ENCODE data around the gene KRTAP5-9. TPM values are rescaled to one million over a fixed set of nuclear protein-coding genes. Genes with fewer than 3 reads are reported as not detected.
"Not testable (repeated sequence)": the region's sequence is repeated elsewhere in the genome, so short reads cannot be mapped to it uniquely, and the experiment has no call there.

Gene KRTAP5-9
- total RNA-seq, 1 donor = not detected

GRCh38 chr11:71539017-71539416 lies 9.2 kb upstream of the KRTAP5-9 start:
- Histone ChIP-seq H3K79me2 (ENCODE audit: insufficient read depth, low read length) (no peaks in the 10 kb centered on the region), H3K4me2 (ENCODE audit: insufficient read depth, low read length) (no peak overlapping the region), H4K20me1 (ENCODE audit: insufficient read depth, low read length) (no peaks in the 10 kb centered on the region), H3K36me3 (ENCODE audit: insufficient read depth, low read length) (no peaks in the 10 kb centered on the region), H3K4me1 (ENCODE audit: insufficient read depth, low read length) (no peaks in the 10 kb centered on the region), H3K4me3 (ENCODE audit: insufficient read depth, low read length) (no peak overlapping the region), H3K9me3 (ENCODE audit: low read depth, low read length) (no peaks in the 10 kb centered on the region), H3K27ac (ENCODE audit: low read depth, low read length) (no peak overlapping the region), H2AFZ (ENCODE audit: low read length) (no peak overlapping the region), H3K27me3 (ENCODE audit: insufficient read depth, low read length) (no peaks in the 10 kb centered on the region)
- no peak for DNase-seq (ENCODE audit: insufficient read length, low spot score, missing footprints)
- TF ChIP-seq CTCF (IDR thresholded peaks at IDR 0.05; ENCODE audit: extremely low read depth, low read depth, low read length) = no peak

DNA sequence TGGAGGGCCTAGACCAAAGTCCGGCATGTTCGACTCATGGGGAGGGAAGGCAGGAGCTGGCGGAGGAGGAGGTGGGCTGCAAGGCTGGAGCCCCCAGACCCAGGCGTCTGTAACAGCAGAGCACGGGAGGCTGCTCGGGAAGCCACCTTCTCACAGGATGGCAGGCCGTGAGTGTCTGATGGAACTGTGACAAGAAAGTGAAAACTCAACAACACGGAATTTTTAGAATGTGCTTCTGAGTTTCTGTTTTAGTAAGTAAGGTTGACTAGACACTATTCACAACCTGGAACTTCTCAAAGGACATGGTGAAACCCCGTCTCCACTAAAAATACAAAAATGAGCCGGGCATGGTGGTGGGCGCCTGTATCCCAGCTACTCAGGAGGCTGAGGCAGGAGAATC lies 8.2 kb upstream of the KRTAP5-9 start:
- not testable (repeated sequence) for H3K27me3 ChIP-seq (ENCODE audit: insufficient read depth, low read length); DNase-seq (ENCODE audit: insufficient read length, low spot score, missing footprints); H3K36me3 ChIP-seq (ENCODE audit: insufficient read depth, low read length); H2AFZ ChIP-seq (ENCODE audit: low read length); H3K4me3 ChIP-seq (ENCODE audit: insufficient read depth, low read length); H3K4me1 ChIP-seq (ENCODE audit: insufficient read depth, low read length); H3K27ac ChIP-seq (ENCODE audit: low read depth, low read length); H3K4me2 ChIP-seq (ENCODE audit: insufficient read depth, low read length); H4K20me1 ChIP-seq (ENCODE audit: insufficient read depth, low read length); H3K9me3 ChIP-seq (ENCODE audit: low read depth, low read length); H3K79me2 ChIP-seq (ENCODE audit: insufficient read depth, low read length)

DNA sequence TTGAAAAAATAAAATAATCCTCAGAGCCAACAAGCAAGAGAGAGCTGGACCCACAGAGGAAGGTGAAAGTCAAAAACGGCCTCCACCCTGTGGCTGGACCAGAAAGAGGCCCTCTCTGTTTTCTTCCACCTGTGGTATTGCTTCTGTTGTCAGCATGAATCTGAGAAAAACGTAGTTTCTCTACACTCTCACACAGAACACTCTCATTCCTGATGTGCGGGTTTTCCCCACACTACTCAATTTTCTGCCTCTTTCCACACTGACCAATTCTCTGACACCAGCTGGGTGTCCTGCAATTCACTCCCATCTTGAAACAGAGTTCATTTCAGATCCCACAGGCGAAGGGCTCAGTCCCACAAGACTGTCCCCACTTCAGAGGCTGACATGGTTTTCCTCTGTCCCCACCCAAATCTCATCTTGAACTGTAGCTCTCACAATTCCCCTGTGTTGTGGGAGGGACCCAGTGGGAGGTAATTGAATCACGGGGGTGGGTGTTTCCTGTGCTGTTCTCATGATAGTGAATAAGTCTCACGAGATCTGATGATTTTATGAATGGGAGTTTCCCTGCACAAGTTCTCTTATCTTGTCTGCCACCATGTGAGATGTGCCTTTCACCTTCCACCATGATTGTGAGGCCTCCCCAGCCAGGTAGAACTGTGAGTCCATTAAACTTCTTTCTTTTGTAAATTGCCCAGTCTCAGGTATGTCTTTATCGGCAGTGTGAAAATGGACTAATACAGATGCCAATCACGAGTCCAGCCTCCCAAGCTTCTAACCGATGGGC lies 7.5 kb upstream of the KRTAP5-9 start:
- H3K36me3 ChIP-seq (ENCODE audit: insufficient read depth, low read length); H3K79me2 ChIP-seq (ENCODE audit: insufficient read depth, low read length); H3K27ac ChIP-seq (ENCODE audit: low read depth, low read length); H3K4me1 ChIP-seq (ENCODE audit: insufficient read depth, low read length); H3K9me3 ChIP-seq (ENCODE audit: low read depth, low read length); DNase-seq (ENCODE audit: insufficient read length, low spot score, missing footprints); H3K4me3 ChIP-seq (ENCODE audit: insufficient read depth, low read length); H4K20me1 ChIP-seq (ENCODE audit: insufficient read depth, low read length); H2AFZ ChIP-seq (ENCODE audit: low read length); H3K4me2 ChIP-seq (ENCODE audit: insufficient read depth, low read length); H3K27me3 ChIP-seq (ENCODE audit: insufficient read depth, low read length): not testable (repeated sequence)

DNA sequence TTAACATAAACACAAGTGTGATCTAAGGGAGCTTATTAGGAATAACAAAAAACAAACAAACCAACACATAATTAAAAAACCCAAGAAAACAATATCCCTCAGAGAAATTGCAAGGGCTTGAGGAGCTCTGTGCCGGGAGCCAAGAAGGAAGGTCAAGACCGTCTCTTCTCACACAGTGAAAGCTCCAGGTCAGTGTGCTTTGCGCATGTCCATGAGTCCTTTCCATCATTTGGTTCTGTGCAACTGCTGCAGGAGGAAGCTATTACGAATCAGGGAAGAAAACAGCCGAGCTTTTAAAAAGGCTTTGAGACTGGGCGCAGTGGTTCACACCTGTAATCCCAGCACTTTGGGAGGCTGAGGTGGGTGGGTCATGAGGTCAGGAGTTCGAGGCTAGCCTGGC lies 5.8 kb upstream of the KRTAP5-9 start:
- no peak overlapping the region for H3K4me3 ChIP-seq (ENCODE audit: insufficient read depth, low read length)
- no peak overlapping the region for H3K4me2 ChIP-seq (ENCODE audit: insufficient read depth, low read length)
- no peak for DNase-seq (ENCODE audit: insufficient read length, low spot score, missing footprints)
- no peaks in the 10 kb centered on the region for H3K79me2 ChIP-seq (ENCODE audit: insufficient read depth, low read length)
- no peaks in the 10 kb centered on the region for H3K27me3 ChIP-seq (ENCODE audit: insufficient read depth, low read length)
- no peak for TF ChIP-seq CTCF (IDR thresholded peaks at IDR 0.05; ENCODE audit: extremely low read depth, low read depth, low read length)
- no peaks in the 10 kb centered on the region for H3K4me1 ChIP-seq (ENCODE audit: insufficient read depth, low read length)
- H3K36me3 ChIP-seq (ENCODE audit: insufficient read depth, low read length) = no peaks in the 10 kb centered on the region
- H3K27ac ChIP-seq (ENCODE audit: low read depth, low read length) = no peak overlapping the region
- H4K20me1 ChIP-seq (ENCODE audit: insufficient read depth, low read length) = no peaks in the 10 kb centered on the region
- no peak overlapping the region for H2AFZ ChIP-seq (ENCODE audit: low read length)
- H3K9me3 ChIP-seq (ENCODE audit: low read depth, low read length) = no peaks in the 10 kb centered on the region

Data from osteoblast (primary cell).